ENCODE measurements around the gene SZT2.

Gene SZT2

GRCh38 chr1:43463479-43463878 lies 73.8 kb downstream of the SZT2 start:
- no peak for ATAC-seq
- TF ChIP-seq, protein P1, sequence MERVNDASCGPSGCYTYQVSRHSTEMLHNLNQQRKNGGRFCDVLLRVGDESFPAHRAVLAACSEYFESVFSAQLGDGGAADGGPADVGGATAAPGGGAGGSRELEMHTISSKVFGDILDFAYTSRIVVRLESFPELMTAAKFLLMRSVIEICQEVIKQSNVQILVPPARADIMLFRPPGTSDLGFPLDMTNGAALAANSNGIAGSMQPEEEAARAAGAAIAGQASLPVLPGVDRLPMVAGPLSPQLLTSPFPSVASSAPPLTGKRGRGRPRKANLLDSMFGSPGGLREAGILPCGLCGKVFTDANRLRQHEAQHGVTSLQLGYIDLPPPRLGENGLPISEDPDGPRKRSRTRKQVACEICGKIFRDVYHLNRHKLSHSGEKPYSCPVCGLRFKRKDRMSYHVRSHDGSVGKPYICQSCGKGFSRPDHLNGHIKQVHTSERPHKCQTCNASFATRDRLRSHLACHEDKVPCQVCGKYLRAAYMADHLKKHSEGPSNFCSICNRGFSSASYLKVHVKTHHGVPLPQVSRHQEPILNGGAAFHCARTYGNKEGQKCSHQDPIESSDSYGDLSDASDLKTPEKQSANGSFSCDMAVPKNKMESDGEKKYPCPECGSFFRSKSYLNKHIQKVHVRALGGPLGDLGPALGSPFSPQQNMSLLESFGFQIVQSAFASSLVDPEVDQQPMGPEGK (CRISPR knock-in tag; IDR thresholded peaks at IDR 0.05; ENCODE audit: borderline replicate concordance), result no peak
- TF ChIP-seq CREB5 (CRISPR knock-in tag; IDR thresholded peaks at IDR 0.05; ENCODE audit: low read depth) (no peak), RARB (CRISPR knock-in tag; IDR thresholded peaks at IDR 0.05) (no peak), ZFP30 (CRISPR knock-in tag; IDR thresholded peaks at IDR 0.05) (no peak), ZFP3 (CRISPR knock-in tag; IDR thresholded peaks at IDR 0.05) (no peak), ESRRG (CRISPR knock-in tag; IDR thresholded peaks at IDR 0.05) (no peak)
- TF ChIP-seq, protein P2, sequence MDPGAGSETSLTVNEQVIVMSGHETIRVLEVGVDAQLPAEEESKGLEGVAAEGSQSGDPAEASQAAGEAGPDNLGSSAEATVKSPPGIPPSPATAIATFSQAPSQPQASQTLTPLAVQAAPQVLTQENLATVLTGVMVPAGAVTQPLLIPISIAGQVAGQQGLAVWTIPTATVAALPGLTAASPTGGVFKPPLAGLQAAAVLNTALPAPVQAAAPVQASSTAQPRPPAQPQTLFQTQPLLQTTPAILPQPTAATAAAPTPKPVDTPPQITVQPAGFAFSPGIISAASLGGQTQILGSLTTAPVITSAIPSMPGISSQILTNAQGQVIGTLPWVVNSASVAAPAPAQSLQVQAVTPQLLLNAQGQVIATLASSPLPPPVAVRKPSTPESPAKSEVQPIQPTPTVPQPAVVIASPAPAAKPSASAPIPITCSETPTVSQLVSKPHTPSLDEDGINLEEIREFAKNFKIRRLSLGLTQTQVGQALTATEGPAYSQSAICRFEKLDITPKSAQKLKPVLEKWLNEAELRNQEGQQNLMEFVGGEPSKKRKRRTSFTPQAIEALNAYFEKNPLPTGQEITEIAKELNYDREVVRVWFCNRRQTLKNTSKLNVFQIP (CRISPR knock-in tag; IDR thresholded peaks at IDR 0.05; ENCODE audit: borderline replicate concordance, low read depth), result no peak

DNA sequence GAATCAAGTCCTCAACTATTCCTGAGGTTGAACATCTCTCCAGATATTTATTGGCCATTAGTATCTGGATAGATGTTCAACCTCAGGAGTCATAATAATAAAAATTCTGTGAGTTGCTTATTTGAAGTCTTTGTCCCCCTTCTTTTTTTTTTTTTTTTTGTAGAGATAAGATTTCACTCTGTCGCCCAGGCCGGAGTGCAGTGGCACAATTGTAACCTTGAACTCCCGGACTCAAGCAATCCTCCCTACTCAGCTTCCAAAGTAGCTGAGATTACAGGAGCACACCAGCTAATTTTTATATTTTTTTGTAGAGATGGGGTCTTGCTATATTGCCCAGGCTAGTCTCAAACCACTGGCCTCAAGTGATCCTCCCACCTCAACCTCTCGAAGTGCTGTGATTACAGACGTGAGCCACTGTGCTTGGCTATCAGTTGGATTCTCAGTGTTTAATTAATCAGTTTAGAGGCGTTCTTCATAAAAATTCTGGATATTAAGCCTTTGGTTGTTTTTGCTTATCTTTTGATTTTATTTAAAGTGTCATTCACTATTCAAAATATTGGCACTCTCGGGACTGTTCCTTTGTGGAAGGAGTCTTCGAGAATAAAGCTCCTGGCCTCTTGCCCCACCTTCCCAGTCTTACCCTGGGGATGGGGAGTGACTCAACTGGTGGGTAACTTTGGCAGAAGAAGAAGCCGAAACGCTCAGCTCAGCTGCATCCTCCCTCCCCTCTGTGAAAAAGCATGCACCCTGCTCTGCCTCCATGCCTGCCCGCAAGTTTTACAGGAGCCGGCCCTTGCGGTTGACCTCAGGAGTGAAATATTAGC lies 75.2 kb downstream of the SZT2 start:
- TF ChIP-seq TSHZ2 (CRISPR knock-in tag; IDR thresholded peaks at IDR 0.05), result no peak
- TF ChIP-seq, protein P2 (CRISPR knock-in tag; IDR thresholded peaks at IDR 0.05; ENCODE audit: borderline replicate concordance, low read depth), result no peak
- TF ChIP-seq SNAI2 (CRISPR knock-in tag; IDR thresholded peaks at IDR 0.05), result no peak
- no peak for TF ChIP-seq ZFP3 (CRISPR knock-in tag; IDR thresholded peaks at IDR 0.05)
- no peak; the same call in 2 of the 3 replicates for ATAC-seq

DNA sequence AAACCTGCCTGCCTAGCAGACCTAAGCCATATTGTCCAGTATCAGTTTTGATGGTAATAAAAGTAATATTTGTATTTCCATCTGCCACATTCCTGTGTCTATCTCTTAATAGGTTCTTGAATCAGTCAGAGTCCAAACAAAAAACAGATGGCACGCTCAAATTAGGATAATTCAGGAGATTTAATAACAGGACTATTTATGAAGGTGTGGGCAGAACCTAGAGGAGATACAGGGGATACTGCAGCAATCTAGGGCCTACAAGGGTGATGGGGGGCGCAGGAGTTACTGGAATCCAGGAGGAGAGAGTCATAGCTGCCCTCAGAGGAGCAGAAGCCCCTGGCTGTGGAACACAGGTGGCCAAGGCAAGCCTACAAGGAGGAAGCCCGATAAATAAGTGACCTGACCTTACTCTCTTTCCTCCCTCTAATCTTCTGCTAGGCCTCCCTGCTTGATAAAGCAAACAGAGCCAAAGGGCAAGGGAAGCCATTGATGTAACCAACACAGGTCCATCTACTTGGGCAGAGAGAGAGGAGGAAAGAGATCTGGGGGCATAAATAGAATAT lies 75.9 kb downstream of the SZT2 start:
- ATAC-seq, result peak; percentile 64
- TF ChIP-seq, protein P1 (CRISPR knock-in tag; IDR thresholded peaks at IDR 0.05; ENCODE audit: borderline replicate concordance), result no peak
- TF ChIP-seq ISL1 (CRISPR knock-in tag; IDR thresholded peaks at IDR 0.05), result peak; percentile 69
- no peak for TF ChIP-seq ZC3H10 (CRISPR knock-in tag; IDR thresholded peaks at IDR 0.05)
- TF ChIP-seq ARNTL (CRISPR knock-in tag; IDR thresholded peaks at IDR 0.05; ENCODE audit: borderline replicate concordance, low read depth), result no peak
- TF ChIP-seq ZFP3 (CRISPR knock-in tag; IDR thresholded peaks at IDR 0.05), result no peak
- TF ChIP-seq TSHZ2 (CRISPR knock-in tag; IDR thresholded peaks at IDR 0.05), result peak; percentile 85
- no peak for TF ChIP-seq PPARA (CRISPR knock-in tag; IDR thresholded peaks at IDR 0.05; ENCODE audit: borderline replicate concordance)
- TF ChIP-seq ZNF8 (CRISPR knock-in tag; IDR thresholded peaks at IDR 0.05), result no peak
- TF ChIP-seq BACH2 (CRISPR knock-in tag; IDR thresholded peaks at IDR 0.05; ENCODE audit: borderline replicate concordance), result 0 out of 2 replicates have a peak, but pooled peaks have one; percentile 10
- TF ChIP-seq, protein P3, sequence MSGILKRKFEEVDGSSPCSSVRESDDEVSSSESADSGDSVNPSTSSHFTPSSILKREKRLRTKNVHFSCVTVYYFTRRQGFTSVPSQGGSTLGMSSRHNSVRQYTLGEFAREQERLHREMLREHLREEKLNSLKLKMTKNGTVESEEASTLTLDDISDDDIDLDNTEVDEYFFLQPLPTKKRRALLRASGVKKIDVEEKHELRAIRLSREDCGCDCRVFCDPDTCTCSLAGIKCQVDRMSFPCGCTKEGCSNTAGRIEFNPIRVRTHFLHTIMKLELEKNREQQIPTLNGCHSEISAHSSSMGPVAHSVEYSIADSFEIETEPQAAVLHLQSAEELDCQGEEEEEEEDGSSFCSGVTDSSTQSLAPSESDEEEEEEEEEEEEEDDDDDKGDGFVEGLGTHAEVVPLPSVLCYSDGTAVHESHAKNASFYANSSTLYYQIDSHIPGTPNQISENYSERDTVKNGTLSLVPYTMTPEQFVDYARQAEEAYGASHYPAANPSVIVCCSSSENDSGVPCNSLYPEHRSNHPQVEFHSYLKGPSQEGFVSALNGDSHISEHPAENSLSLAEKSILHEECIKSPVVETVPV (CRISPR knock-in tag; IDR thresholded peaks at IDR 0.05), result no peak
- no peak for TF ChIP-seq RARB (CRISPR knock-in tag; IDR thresholded peaks at IDR 0.05)
- no peak for TF ChIP-seq TOX (CRISPR knock-in tag; IDR thresholded peaks at IDR 0.05; ENCODE audit: borderline replicate concordance)
- no peak for TF ChIP-seq ZNF565 (CRISPR knock-in tag; conservative IDR thresholded peaks at IDR 0.05; ENCODE audit: low read depth)
